GM12801 (cell line): ENCODE data around the gene MED13L.

Experiments used
- CTCF ChIP-seq: IDR thresholded peaks from one replicate; pipeline ENCODE4 v1.5.1; 2011; ENCODE audit warnings: control low read depth; ENCODE audit not compliant: insufficient read length; ENCODE audit errors: extremely low read depth

The MED13L gene

GRCh38 chr12:116006141-116006540, 271.4 kb downstream of the MED13L start:
- no peak for TF ChIP-seq CTCF

GRCh38 chr12:116002890-116003536, 274.5 kb downstream of the MED13L start:
- TF ChIP-seq CTCF: no peak

GRCh38 chr12:116000252-116000651, 277.2 kb downstream of the MED13L start:
- TF ChIP-seq CTCF: no peak

GRCh38 chr12:115999582-115999981, 277.9 kb downstream of the MED13L start:
- TF ChIP-seq CTCF: no peak

- TF ChIP-seq CTCF: no peak
Observed at GRCh38 chr12:115998794-115999478, 278.6 kb downstream of the MED13L start.

- TF ChIP-seq CTCF: no peak
Observed at GRCh38 chr12:115998119-115998633, 279.3 kb downstream of the MED13L start.

GRCh38 chr12:115993737-115994136, 283.8 kb downstream of the MED13L start:
- TF ChIP-seq CTCF: no peak
